Type B pancreatic cell (in vitro differentiated cells): Measurements from ENCODE around the gene RNU1-4. TPM values are rescaled to one million over a fixed set of nuclear protein-coding genes. Genes with fewer than 3 reads are reported as not detected.
A peak's percentile ranks its signal among the peaks of the same experiment; 100 is the strongest.
"Not testable (repeated sequence)": the region's sequence is repeated elsewhere in the genome, so short reads cannot be mapped to it uniquely, and the experiment has no call there.

ENCODE experiments used
- DNase-seq: peaks from one replicate; pipeline ENCODE4 v3.0.0; 2021; ENCODE audit warnings: mixed read lengths; ENCODE audit not compliant: unreplicated experiment; ENCODE audit errors: extremely low spot score
- H3K27ac Mint-ChIP-seq: 2 replicates; pipeline ENCODE4 v1.8.0; 2021; ENCODE audit warnings: mild to moderate bottlenecking, mixed read lengths
- H3K27me3 Mint-ChIP-seq: 2 replicates; pipeline ENCODE4 v1.8.0; 2021; ENCODE audit warnings: mixed read lengths
- H3K36me3 Mint-ChIP-seq: 2 replicates; pipeline ENCODE4 v1.8.0; 2021; ENCODE audit warnings: mixed read lengths
- H3K4me1 Mint-ChIP-seq: one replicate; pipeline ENCODE4 v1.8.0; 2021; ENCODE audit warnings: mixed read lengths; ENCODE audit not compliant: unreplicated experiment
- H3K4me3 Mint-ChIP-seq: 2 replicates; pipeline ENCODE4 v1.8.0; 2021; ENCODE audit warnings: mild to moderate bottlenecking, mixed read lengths
- H3K9me3 Mint-ChIP-seq: 2 replicates; pipeline ENCODE4 v1.8.0; 2021; ENCODE audit warnings: mixed read lengths
- total RNA-seq: library from RNA; stranded (reverse); gene quantifications from 2 replicates; pipeline ENCODE4 v1.2.1, GENCODE V29; 2021; ENCODE audit warnings: low replicate concordance

The RNU1-4 gene
- total RNA-seq, 1 donor from 2014 or later: 3,564 TPM

- not testable (repeated sequence) for H3K4me3 Mint-ChIP-seq, H3K36me3 Mint-ChIP-seq, H3K9me3 Mint-ChIP-seq, H3K27me3 Mint-ChIP-seq
- peak; percentile 69 for DNase-seq
- Mint-ChIP-seq H3K27ac (peak overlapping the region; percentile 82), H3K4me1 (peaks cover 15% of the 10 kb centered on the region)
Observed at GRCh38 chr1:16764248-16764819, 24.0 kb downstream of the RNU1-4 start.

GRCh38 chr1:16764820-16765655 lies 24.7 kb downstream of the RNU1-4 start:
- H3K27me3 Mint-ChIP-seq, H3K36me3 Mint-ChIP-seq, H3K9me3 Mint-ChIP-seq: not testable (repeated sequence)
- peak; percentile 68 for DNase-seq
- Mint-ChIP-seq H3K27ac (peak overlapping the region; percentile 82), H3K4me3 (peak overlapping the region; percentile 47), H3K4me1 (peaks cover 15% of the 10 kb centered on the region)

- not testable (repeated sequence) for H3K9me3 Mint-ChIP-seq, H3K27me3 Mint-ChIP-seq, H3K36me3 Mint-ChIP-seq, H3K4me3 Mint-ChIP-seq
- peak; percentile 72 for DNase-seq
- H3K27ac Mint-ChIP-seq: peak overlapping the region; percentile 68
- peaks cover 15% of the 10 kb centered on the region for H3K4me1 Mint-ChIP-seq
Observed at GRCh38 chr1:16765731-16766605, 25.7 kb downstream of the RNU1-4 start.

- not testable (repeated sequence) for H3K36me3 Mint-ChIP-seq, H3K9me3 Mint-ChIP-seq
- peak; percentile 59 for DNase-seq
- Mint-ChIP-seq H3K27me3 (peaks cover 12% of the 10 kb centered on the region), H3K4me1 (peaks cover 15% of the 10 kb centered on the region), H3K27ac (peak overlapping the region; percentile 68), H3K4me3 (peak overlapping the region; percentile 71)
Observed at GRCh38 chr1:16766689-16767256, 26.5 kb downstream of the RNU1-4 start.

- DNase-seq: peak; percentile 56
- H3K4me1 Mint-ChIP-seq, H3K4me3 Mint-ChIP-seq, H3K27ac Mint-ChIP-seq, H3K9me3 Mint-ChIP-seq, H3K36me3 Mint-ChIP-seq: not testable (repeated sequence)
- peaks cover 17% of the 10 kb centered on the region for H3K27me3 Mint-ChIP-seq
Observed at GRCh38 chr1:16770139-16770759, 29.9 kb downstream of the RNU1-4 start.

GRCh38 chr1:16770896-16771446 lies 30.7 kb downstream of the RNU1-4 start:
- H3K27ac Mint-ChIP-seq, H3K36me3 Mint-ChIP-seq, H3K4me1 Mint-ChIP-seq, H3K9me3 Mint-ChIP-seq, H3K4me3 Mint-ChIP-seq: not testable (repeated sequence)
- H3K27me3 Mint-ChIP-seq: peaks cover 15% of the 10 kb centered on the region
- DNase-seq: peak; percentile 51

- not testable (repeated sequence) for H3K27ac Mint-ChIP-seq, H3K36me3 Mint-ChIP-seq, H3K9me3 Mint-ChIP-seq, H3K4me1 Mint-ChIP-seq, H3K4me3 Mint-ChIP-seq, H3K27me3 Mint-ChIP-seq
- DNase-seq: peak; percentile 70
Observed at GRCh38 chr1:16772275-16773204, 32.2 kb downstream of the RNU1-4 start.

- H3K4me1 Mint-ChIP-seq, H3K27ac Mint-ChIP-seq: not testable (repeated sequence)
Observed at GRCh38 chr1:16773205-16773596, 32.9 kb downstream of the RNU1-4 start.

GRCh38 chr1:16773723-16774122 lies 33.4 kb downstream of the RNU1-4 start:
- peaks cover 13% of the 10 kb centered on the region for H3K27me3 Mint-ChIP-seq
- H3K9me3 Mint-ChIP-seq, H3K4me3 Mint-ChIP-seq, DNase-seq, H3K36me3 Mint-ChIP-seq, H3K4me1 Mint-ChIP-seq, H3K27ac Mint-ChIP-seq: not testable (repeated sequence)

More at GRCh38 chr1:16773205-16773596, 32.9 kb downstream of the RNU1-4 start:
- peak; percentile 64 for DNase-seq
- peaks cover 13% of the 10 kb centered on the region for H3K27me3 Mint-ChIP-seq
- H3K9me3 Mint-ChIP-seq, H3K36me3 Mint-ChIP-seq, H3K4me3 Mint-ChIP-seq: not testable (repeated sequence)

GRCh38 chr1:16774773-16775172 lies 34.5 kb downstream of the RNU1-4 start:
- peak; percentile 55 for DNase-seq

GRCh38 chr1:16775290-16775689 lies 35.0 kb downstream of the RNU1-4 start:
- H3K4me3 Mint-ChIP-seq, H3K27ac Mint-ChIP-seq, H3K36me3 Mint-ChIP-seq, H3K9me3 Mint-ChIP-seq, H3K4me1 Mint-ChIP-seq: not testable (repeated sequence)
- H3K27me3 Mint-ChIP-seq: peaks cover 21% of the 10 kb centered on the region
- DNase-seq: peak; percentile 68

More at GRCh38 chr1:16774773-16775172, 34.5 kb downstream of the RNU1-4 start:
- not testable (repeated sequence) for H3K4me3 Mint-ChIP-seq, H3K4me1 Mint-ChIP-seq, H3K36me3 Mint-ChIP-seq, H3K27ac Mint-ChIP-seq, H3K9me3 Mint-ChIP-seq
- peaks cover 18% of the 10 kb centered on the region for H3K27me3 Mint-ChIP-seq

GRCh38 chr1:16776248-16776647 lies 35.9 kb downstream of the RNU1-4 start:
- DNase-seq, H3K4me3 Mint-ChIP-seq, H3K4me1 Mint-ChIP-seq, H3K36me3 Mint-ChIP-seq, H3K27ac Mint-ChIP-seq, H3K9me3 Mint-ChIP-seq: not testable (repeated sequence)
- peaks cover 21% of the 10 kb centered on the region for H3K27me3 Mint-ChIP-seq
